ENCODE measurements around the gene PPP1R3F. TPM values are rescaled to one million over a fixed set of nuclear protein-coding genes. Genes with fewer than 3 reads are reported as not detected.
"Not testable (repeated sequence)": the region's sequence is repeated elsewhere in the genome, so short reads cannot be mapped to it uniquely, and the experiment has no call there.

The PPP1R3F gene
- total RNA-seq, 1 donor from 2014 or later: 1.8 TPM

- Histone ChIP-seq H3K36me3 (ENCODE audit: control insufficient read depth, insufficient read depth, low read length) (no peaks in the 10 kb centered on the region), H3K4me3 (ENCODE audit: low read depth, low read length) (no peak overlapping the region), H3K27me3 (ENCODE audit: control insufficient read depth, insufficient read depth, low read length) (no peaks in the 10 kb centered on the region)
- DNase-seq (ENCODE audit: low read depth) (no peak), FAIRE-seq (no peak)
- no peak for TF ChIP-seq CTCF (IDR thresholded peaks at IDR 0.05; ENCODE audit: insufficient read depth, low read length, severe bottlenecking)
Observed at GRCh38 chrX:49312176-49312575, 42.6 kb downstream of the PPP1R3F start.

GRCh38 chrX:49316085-49316484, 46.5 kb downstream of the PPP1R3F start:
- Histone ChIP-seq H3K36me3 (ENCODE audit: control insufficient read depth, insufficient read depth, low read length) (no peaks in the 10 kb centered on the region), H3K4me3 (ENCODE audit: low read depth, low read length) (no peak overlapping the region), H3K27me3 (ENCODE audit: control insufficient read depth, insufficient read depth, low read length) (no peaks in the 10 kb centered on the region)
- TF ChIP-seq CTCF (IDR thresholded peaks at IDR 0.05; ENCODE audit: insufficient read depth, low read length, severe bottlenecking): no peak
- no peak for FAIRE-seq
- no peak for DNase-seq (ENCODE audit: low read depth)

GRCh38 chrX:49321737-49322136, 52.1 kb downstream of the PPP1R3F start, which contains the start of gene GAGE12J:
GAGE12J (plus strand) TSS chrX:49322037; CDS start chrX:49323194, 1,157 bp downstream.
- not testable (repeated sequence) for H3K27me3 ChIP-seq (ENCODE audit: control insufficient read depth, insufficient read depth, low read length); DNase-seq (ENCODE audit: low read depth); H3K36me3 ChIP-seq (ENCODE audit: control insufficient read depth, insufficient read depth, low read length); FAIRE-seq; H3K4me3 ChIP-seq (ENCODE audit: low read depth, low read length)

- H3K27me3 ChIP-seq (ENCODE audit: control insufficient read depth, insufficient read depth, low read length); H3K36me3 ChIP-seq (ENCODE audit: control insufficient read depth, insufficient read depth, low read length); DNase-seq (ENCODE audit: low read depth); FAIRE-seq; H3K4me3 ChIP-seq (ENCODE audit: low read depth, low read length): not testable (repeated sequence)
Observed at GRCh38 chrX:49322266-49322665, 52.7 kb downstream of the PPP1R3F start.

- not testable (repeated sequence) for FAIRE-seq; H3K27me3 ChIP-seq (ENCODE audit: control insufficient read depth, insufficient read depth, low read length); H3K4me3 ChIP-seq (ENCODE audit: low read depth, low read length); DNase-seq (ENCODE audit: low read depth); H3K36me3 ChIP-seq (ENCODE audit: control insufficient read depth, insufficient read depth, low read length)
Observed at GRCh38 chrX:49323735-49324134, 54.1 kb downstream of the PPP1R3F start.

GRCh38 chrX:49330421-49330820, 60.8 kb downstream of the PPP1R3F start:
- not testable (repeated sequence) for H3K27me3 ChIP-seq (ENCODE audit: control insufficient read depth, insufficient read depth, low read length); H3K4me3 ChIP-seq (ENCODE audit: low read depth, low read length); DNase-seq (ENCODE audit: low read depth); H3K36me3 ChIP-seq (ENCODE audit: control insufficient read depth, insufficient read depth, low read length); FAIRE-seq

- H3K4me3 ChIP-seq (ENCODE audit: low read depth, low read length); H3K36me3 ChIP-seq (ENCODE audit: control insufficient read depth, insufficient read depth, low read length); FAIRE-seq; DNase-seq (ENCODE audit: low read depth); H3K27me3 ChIP-seq (ENCODE audit: control insufficient read depth, insufficient read depth, low read length): not testable (repeated sequence)
Observed at GRCh38 chrX:49331282-49331681, 61.7 kb downstream of the PPP1R3F start, which contains the start of gene GAGE13. GAGE13 (plus strand) TSS chrX:49331582; CDS start chrX:49332738, 1,156 bp downstream.

- FAIRE-seq; DNase-seq (ENCODE audit: low read depth); H3K4me3 ChIP-seq (ENCODE audit: low read depth, low read length); H3K36me3 ChIP-seq (ENCODE audit: control insufficient read depth, insufficient read depth, low read length); H3K27me3 ChIP-seq (ENCODE audit: control insufficient read depth, insufficient read depth, low read length): not testable (repeated sequence)
Observed at GRCh38 chrX:49331841-49332240, 62.2 kb downstream of the PPP1R3F start.

Other genes starting within 250 kb of the PPP1R3F start
- 8.7 and 14.8 TPM in 2 replicates for gene TFE3, start 226.4 kb upstream of the PPP1R3F start, total RNA-seq
- gene CCDC120, start 210.8 kb upstream of the PPP1R3F start, total RNA-seq: 1.1 and 2.2 TPM in 2 replicates
- gene PRAF2, start 195.8 kb upstream of the PPP1R3F start, total RNA-seq: 1.7 and 2.6 TPM in 2 replicates
- 38.5 and 42.1 TPM in 2 replicates for gene WDR45, start 189.9 kb upstream of the PPP1R3F start, total RNA-seq
- gene GPKOW, start 146.1 kb upstream of the PPP1R3F start, total RNA-seq: 22.6 and 31.4 TPM in 2 replicates
- gene MAGIX, start 107.0 kb upstream of the PPP1R3F start, total RNA-seq: 3.7 and 4.6 TPM in 2 replicates
- 16.8 and 20.4 TPM in 2 replicates for gene PLP2, start 97.9 kb upstream of the PPP1R3F start, total RNA-seq
- gene PRICKLE3, start 83.4 kb upstream of the PPP1R3F start, total RNA-seq: 12.1 and 13.4 TPM in 2 replicates
- under 0.01 TPM in 2 replicates for gene SYP, start 69.6 kb upstream of the PPP1R3F start, total RNA-seq
- under 0.01 TPM in 2 replicates for gene CACNA1F, start 36.5 kb upstream of the PPP1R3F start, total RNA-seq
- 8.2 and 10.6 TPM in 2 replicates for gene CCDC22, start 34.3 kb upstream of the PPP1R3F start, total RNA-seq
- gene FOXP3, start 5.1 kb upstream of the PPP1R3F start, total RNA-seq: not detected in 2 replicates
- not detected in 2 replicates for gene GAGE10, start 33.9 kb downstream of the PPP1R3F start, total RNA-seq
- not detected in 2 replicates for gene GAGE12J, start 52.2 kb downstream of the PPP1R3F start, total RNA-seq
- not detected in 2 replicates for gene GAGE13, start 61.8 kb downstream of the PPP1R3F start, total RNA-seq